Esophagus mucosa (tissue), 1 donor: ENCODE results near the gene USP44. TPM values are rescaled to one million over a fixed set of nuclear protein-coding genes. Genes with fewer than 3 reads are reported as not detected.
"Not testable (repeated sequence)": the region's sequence is repeated elsewhere in the genome, so short reads cannot be mapped to it uniquely, and the experiment has no call there.

Experiments used
- ATAC-seq: fragments of 200-7000 bp; cut with Tn5 transposase; one replicate; pipeline ENCODE4 v1.9.1; 2020
- total RNA-seq: library from RNA; stranded (reverse); gene quantifications from one replicate; pipeline ENCODE4 v1.2.4, GENCODE V29; 2023
- donor health status: DM: yes; HTN: yes; CAD: no.

Gene USP44
- total RNA-seq, result not detected

- ATAC-seq, result no peak
Observed at GRCh38 chr12:95551305-95551704, at the start of gene USP44. USP44 (minus strand) TSS chr12:95551476; CDS start chr12:95534256, 17,220 bp downstream.

- no peak for ATAC-seq
Observed at GRCh38 chr12:95600567-95600966, 49.3 kb upstream of the USP44 start.

- no peak for ATAC-seq
Observed at GRCh38 chr12:95599880-95600279, 48.6 kb upstream of the USP44 start.

- no peak for ATAC-seq
Observed at GRCh38 chr12:95594136-95594535, 42.9 kb upstream of the USP44 start.

- no peak for ATAC-seq
Observed at GRCh38 chr12:95593266-95593871, 42.1 kb upstream of the USP44 start.

GRCh38 chr12:95591731-95592130 is 40.5 kb upstream of the USP44 start:
- ATAC-seq, result no peak

- no peak for ATAC-seq
Observed at GRCh38 chr12:95590775-95591174, 39.5 kb upstream of the USP44 start.

GRCh38 chr12:95583933-95584332 is 32.7 kb upstream of the USP44 start:
- no peak for ATAC-seq

- ATAC-seq, result no peak
Observed at GRCh38 chr12:95582230-95583058, 31.2 kb upstream of the USP44 start.

- no peak for ATAC-seq
Observed at GRCh38 chr12:95577820-95578219, 26.5 kb upstream of the USP44 start.

- no peak for ATAC-seq
Observed at GRCh38 chr12:95574799-95575452, 23.6 kb upstream of the USP44 start.

- no peak for ATAC-seq
Observed at GRCh38 chr12:95573951-95574576, 22.8 kb upstream of the USP44 start.

- no peak for ATAC-seq
Observed at GRCh38 chr12:95571369-95571768, 20.1 kb upstream of the USP44 start.

- not testable (repeated sequence) for ATAC-seq
Observed at GRCh38 chr12:95568045-95568444, 16.8 kb upstream of the USP44 start.

- ATAC-seq, result no peak
Observed at GRCh38 chr12:95557625-95558024, 6.3 kb upstream of the USP44 start.

- no peak for ATAC-seq
Observed at GRCh38 chr12:95554532-95555071, 3.3 kb upstream of the USP44 start.

- ATAC-seq, result no peak
Observed at GRCh38 chr12:95553197-95553943, 2.1 kb upstream of the USP44 start.

GRCh38 chr12:95551913-95552516 is 739 bp upstream of the USP44 start:
- no peak for ATAC-seq

- no peak for ATAC-seq
Observed at GRCh38 chr12:95549392-95550084, 1.7 kb downstream of the USP44 start.

GRCh38 chr12:95548539-95549391 is 2.5 kb downstream of the USP44 start:
- ATAC-seq, result peak; percentile 73
